ENCODE results near the gene LCA5L.

Gene LCA5L

DNA sequence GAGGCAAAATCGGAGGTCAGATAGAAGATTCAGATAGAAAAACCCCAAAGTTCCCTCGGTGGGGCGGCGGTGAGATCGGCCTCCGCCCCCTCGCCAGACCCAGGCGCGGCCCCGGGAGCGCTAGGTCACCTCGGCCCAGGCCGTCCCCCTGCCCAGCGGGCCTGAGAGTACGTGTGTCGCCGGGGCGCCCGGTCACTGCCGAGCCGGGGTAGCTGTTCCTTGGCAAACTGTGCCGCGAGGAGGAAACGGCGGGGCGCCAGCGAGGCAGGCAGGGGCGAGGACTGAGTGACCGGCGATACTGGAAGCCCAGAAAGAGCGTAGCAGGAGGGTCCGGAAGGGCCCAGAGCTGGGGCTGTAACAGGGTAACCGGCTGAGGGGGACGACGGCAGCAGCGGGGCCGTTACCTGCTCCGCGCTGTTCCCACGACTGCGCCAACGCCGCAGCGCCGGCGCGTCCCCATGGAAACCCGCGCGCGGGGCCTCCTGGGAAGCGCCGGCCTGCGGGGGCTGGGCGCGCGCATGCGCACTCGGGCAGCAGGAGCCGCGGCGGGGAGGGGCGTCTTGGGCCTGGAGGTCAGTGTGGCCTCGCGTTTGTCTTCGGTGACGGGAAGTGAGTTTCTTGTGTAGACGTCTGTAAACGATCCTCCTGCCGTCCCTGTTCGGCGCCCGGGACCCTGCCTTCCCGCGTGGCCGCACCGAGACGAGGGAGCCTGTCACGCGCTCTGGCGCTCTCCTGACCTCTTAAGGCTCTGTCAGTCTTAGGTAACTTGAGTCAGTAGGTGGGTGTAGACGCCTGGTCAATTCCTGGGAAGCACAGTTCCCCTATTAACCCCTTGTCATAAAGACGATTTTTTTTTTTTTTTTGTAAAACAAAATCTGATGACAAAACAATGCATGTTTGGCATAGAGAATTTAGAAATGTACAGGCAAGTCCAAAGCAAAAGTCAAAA, at the start of gene LCA5L:
LCA5L (minus strand) TSS at position 458 of the 949 bp plus-strand sequence. CDS start 17,285 bp downstream, outside the sequence.
- peak; percentile 87 for DNase-seq (ENCODE audit: low spot score)

DNA sequence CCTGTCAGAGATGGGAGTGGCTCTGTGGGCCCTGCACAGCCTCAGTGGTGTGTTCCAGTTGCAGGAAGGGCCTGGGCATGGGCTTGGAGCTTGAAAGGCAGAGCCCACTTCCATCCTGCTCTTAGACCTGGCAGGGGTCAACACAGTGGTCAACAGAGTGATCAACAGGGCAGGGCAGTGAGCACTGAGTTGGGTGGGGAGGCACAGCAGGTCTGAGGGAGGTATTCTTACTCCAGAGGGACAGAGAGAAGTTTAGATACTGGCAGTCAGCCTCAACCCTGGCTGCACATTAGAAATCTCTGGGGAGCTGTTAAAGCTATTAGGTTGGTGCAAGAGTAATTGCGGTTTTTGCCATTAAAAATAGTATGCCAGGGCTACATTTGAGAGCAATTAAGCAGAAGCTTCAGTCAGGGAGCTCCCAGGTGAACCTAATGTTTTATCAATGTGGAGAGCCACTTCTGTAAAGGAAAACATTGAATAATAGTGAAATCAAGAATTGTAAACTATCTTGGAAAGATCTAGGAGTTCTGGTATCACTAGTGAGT, 43.9 kb upstream of the LCA5L start:
- DNase-seq (ENCODE audit: low spot score) = no peak

DNA sequence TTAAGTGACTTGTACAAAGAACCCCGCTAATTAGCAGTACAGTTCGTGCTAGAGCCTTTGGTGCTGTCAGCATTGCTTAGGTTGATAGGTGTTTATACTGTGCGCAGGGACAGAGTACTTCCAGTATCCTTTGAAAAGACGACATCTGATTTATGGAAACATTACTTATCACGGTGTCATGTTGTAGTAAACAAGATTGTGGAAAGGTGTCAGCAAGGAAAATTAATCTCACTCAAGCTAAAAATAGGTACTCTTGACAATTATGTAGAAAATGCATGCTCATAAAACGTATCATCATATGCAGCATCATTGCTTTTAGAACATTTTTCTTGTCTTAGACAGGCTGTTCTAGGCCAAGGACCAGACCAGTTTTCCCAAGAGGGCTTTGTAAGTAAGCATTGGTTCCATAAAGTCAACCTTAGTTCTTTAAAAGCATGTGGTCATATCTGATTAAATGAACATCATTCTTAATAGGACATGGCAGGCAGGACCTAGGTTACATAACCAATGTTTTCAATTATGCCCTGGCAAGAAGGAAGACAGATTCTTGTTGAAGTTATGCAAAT, 39.2 kb upstream of the LCA5L start:
- DNase-seq (ENCODE audit: low spot score) = no peak

DNA sequence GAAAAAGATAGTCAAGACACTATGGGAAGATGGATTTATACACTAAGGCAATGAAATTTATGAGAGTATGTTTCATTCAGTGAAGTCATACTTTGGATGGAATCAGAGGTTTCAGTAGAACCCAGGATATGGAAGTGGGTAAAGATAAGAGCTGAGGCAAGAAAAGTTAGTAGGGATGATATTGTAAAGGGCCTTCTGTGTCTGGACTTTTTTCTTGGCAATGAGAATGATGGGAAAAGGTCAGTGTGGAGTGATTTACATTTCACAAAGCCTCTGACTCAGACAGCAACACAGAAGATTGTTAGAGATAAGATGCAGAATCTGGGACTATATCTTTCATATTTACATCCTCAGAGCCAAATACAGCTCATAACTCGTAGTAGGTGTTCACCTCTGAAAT, 38.3 kb upstream of the LCA5L start:
- DNase-seq (ENCODE audit: low spot score) = no peak

DNA sequence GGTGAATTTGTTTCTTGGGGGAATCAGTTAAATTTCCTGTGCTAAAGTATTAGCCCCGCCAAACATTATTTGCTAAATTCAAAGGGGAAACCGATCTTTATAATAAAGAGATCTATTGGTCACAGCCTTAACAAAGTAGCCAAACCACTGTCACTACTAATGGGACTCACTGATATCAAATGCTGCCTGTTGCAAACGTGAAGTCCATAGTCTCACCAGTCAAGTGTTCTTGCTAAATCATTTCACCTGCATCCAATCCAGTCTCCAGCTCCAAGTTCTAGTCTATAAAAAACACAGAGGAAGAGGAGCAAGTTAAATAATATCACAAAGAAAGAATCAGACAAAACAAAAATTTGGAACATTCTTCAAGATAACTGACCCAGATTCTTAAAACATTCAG, 36.3 kb upstream of the LCA5L start:
- DNase-seq (ENCODE audit: low spot score) = no peak

DNA sequence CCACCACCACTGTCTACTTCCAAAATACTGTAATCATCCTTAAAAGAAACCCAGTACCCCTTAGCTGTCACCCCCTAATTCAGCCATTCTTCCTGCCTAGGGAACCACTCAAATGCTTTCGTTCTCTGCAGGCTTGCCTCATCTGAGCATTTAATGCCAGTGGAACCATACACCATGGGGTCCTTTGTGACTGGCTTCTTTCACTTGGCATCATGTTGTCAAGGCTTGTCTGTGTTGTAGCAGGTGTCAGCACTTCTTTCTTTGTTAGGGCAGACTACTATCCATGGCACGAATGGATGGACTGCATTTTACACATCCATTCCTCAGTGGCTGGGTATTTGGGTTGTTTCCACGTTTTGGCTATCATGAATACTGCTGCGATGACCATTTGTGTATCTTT, 34.7 kb upstream of the LCA5L start:
- DNase-seq (ENCODE audit: low spot score) = no peak

DNA sequence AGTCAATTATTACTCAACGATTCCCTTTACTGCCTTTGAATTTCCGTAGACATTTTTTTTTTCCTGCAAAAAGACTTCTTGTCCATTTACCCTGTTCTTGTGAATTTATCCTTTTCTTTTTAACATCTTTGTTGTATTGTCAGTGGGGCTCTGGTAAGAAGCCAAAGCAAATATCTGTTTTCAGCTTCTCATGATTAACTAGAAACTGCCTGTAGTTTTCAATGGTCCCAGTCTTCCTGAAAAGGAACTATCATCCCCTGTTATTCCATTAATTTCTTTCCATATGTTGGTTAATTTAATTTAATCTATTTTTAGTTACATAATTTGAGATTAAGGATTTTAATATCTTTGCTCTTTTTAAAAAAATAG, 34.2 kb upstream of the LCA5L start:
- DNase-seq (ENCODE audit: low spot score) = no peak

DNA sequence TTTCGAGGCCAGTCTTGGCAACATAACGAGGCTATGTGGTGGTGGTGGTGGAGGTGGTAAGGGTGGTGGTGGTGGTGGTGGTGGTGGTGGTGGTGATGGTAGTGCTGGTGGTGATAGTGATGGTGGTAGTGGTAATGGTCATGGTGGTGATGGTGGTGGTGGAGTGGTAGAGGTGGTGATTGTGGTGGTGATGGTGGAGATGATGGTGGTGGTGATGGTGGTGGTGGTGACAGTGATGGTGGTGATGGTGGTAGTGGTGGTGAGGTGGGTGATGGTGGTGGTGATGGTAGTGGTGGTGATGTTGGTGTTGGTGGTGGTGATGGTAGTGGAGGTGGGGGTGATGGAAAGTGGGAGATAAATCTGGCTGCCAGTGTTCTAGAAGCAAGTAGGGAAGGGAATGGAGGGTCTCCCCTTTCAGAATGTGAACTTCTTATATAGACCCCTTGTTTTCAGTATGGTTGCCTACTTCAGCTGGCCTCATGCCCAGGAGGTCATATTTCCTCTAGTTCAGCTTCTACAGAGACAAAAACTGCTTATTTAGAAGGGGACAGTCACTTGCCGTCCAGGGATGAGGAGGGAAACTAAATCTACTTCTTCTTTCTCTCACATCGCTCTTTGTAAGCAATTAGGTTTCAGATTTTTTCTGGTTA, 33.7 kb upstream of the LCA5L start:
- DNase-seq (ENCODE audit: low spot score) = no peak

DNA sequence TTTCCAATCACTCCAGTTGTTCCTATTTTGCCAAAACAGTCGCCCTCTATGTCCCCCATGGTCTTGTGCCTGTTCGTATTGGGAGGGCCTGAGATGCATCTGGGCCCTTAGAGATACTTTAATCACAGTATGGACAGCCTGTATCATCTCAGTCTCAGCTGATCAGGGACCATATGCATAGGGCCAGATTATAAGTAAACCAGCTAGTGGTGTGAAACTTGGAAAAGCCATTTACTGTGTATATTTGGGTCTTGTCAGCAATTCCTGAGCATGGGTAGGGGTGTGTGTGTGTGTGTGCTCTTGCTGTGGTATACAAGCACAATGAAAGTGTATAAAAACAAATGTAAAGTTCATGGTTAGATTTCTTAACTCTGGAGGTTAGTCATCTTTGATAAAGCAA, 29.0 kb upstream of the LCA5L start:
- DNase-seq (ENCODE audit: low spot score) = no peak

DNA sequence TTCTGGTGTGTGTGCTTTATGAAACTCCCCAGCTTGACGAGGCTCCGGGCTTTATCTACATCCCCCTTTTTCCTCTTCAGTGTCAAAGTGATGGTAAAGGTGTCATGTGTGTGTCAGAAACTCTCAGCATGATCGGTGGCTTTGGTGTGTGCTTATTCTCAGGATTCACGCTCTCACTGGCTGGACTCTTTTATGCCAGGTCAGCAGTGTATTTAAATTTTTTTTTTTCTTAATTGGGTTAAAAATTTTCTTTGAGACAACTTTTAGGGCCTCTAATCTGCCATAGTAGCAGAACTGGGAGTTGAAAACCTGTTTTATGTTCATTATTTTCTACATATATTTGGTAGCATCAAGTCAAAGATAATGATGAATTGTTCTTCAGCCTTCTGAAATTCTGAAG, 27.2 kb upstream of the LCA5L start:
- no peak for DNase-seq (ENCODE audit: low spot score)

DNA sequence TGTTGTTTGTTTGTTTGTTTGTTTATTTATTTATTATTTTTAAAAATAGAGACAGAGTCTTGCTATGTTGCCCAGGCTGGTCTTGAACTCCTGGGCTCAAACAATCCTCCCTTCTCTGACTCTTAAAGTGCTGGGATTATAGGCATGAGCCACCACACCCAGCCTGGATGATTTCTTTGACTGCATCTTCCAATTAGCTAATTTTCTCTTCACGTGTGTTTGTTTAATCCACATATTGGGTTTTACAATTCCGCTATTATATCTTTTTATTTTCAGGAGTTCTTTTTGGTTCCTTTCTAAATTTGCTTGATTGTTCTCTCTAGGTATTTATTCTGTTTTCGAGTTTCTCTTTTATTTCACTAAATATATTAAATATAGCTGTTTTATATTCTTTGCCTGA, 26.0 kb upstream of the LCA5L start:
- DNase-seq (ENCODE audit: low spot score) = no peak

DNA sequence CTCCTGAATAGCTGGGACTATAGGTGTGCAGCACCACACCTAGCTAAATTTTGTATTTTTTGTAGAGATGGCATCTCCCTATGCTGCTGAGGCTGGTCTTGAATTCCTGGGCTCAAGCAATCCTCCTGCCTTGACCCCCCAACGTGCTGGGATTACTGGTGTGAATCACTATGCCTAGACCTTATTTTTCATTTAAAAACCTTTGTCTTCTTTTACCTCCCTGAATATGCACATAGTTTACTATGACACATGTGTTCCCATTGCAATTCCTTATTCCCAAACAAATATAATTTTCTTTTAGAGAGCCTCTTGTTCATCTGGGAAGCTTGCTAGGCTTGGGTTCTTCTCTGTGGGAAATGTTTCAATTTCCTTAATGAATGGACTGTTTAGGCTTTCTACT, 23.0 kb upstream of the LCA5L start:
- DNase-seq (ENCODE audit: low spot score) = no peak

DNA sequence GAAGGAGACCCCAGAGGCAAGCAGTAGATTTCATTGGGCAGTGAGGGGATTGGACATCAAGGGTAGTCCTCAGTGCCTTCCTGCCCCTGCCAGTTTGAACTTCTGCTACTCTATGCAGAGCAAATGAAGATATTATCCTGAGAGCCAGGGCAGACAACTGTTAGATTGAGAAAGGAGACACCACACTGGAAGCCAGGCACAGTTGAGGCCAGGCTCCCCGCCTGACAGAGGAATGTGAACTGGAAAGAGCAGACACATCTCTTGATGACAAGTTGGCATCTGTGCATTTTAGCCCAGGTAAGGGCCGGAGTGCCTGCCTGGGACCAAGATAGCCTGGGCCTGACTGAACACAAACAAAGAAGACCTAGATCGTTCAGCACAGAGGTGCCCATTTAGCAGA, 22.2 kb upstream of the LCA5L start:
- no peak for DNase-seq (ENCODE audit: low spot score)

DNA sequence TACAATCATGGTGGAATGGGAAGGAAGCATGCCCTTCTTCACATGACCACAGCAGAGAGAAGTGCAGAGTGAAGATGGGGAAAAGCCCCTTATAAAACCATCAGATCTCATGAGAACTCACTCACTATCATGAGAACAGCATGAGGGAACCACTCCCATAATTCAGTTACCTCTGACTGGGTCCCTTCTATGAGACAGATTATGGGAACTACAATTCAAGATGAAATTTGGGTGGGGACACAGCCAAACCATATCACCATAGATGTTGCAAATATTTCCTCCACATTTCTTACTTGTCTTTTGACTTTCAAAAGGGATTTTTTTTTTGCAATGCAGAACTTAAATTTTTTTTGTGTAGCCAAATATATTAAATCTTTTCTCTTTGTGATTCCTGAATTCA, 21.0 kb upstream of the LCA5L start:
- DNase-seq (ENCODE audit: low spot score) = no peak

DNA sequence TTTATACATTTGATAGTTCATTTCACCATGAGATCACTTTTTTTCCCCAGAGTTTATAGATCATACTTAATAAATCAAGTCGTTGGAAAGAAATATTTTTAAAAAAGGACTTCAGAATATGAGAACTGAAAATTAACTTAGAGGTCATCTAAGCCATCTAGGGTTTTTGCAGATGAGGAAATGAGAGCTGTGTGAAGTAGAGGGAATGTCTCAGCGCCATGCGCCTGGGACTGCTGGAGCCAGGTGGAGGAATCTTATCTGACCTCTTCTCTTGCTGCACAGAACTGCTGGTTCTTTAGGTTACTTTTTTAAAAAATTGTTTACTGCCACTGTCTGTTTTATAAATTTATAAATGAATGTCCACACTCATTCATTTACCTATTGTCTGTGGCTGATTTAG, 17.7 kb upstream of the LCA5L start:
- DNase-seq (ENCODE audit: low spot score) = no peak

DNA sequence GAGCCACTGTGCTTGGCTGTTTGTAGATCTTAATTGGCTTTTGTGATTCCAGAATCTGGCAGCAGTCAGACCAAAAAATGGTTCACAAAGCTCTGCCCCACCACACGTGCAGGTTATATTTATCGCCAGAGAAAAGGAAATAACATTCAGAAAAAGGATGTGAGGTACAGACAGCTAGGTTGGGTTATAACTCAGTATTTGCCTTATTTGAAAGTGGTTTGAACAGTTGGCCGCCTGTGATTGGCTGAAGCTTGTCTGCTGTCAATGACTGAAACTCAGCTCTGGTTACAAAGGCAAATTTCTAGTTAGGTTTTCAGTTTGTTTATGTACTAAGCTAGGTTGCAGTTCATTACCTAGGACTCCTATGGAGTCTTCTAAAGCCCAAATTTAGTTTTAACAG, 15.8 kb upstream of the LCA5L start:
- DNase-seq (ENCODE audit: low spot score) = no peak

DNA sequence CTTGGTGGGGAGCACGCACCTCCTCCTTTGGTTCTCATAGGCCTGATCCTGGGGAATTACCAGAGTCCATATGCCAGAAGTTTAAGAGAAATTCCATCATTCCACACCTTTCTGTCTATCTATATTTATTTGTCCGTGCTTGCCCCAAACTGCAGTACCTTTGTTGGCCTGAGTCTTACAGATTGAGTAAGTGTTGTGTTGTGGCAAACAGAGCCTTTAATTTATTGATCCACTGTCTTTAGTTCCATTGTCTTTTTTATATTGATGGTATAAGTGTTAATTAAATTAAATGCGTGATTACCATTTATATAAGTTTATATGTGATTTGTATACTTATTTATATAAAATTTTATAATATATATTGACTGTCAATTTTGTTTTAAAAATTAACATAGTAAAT, 11.1 kb upstream of the LCA5L start:
- no peak for DNase-seq (ENCODE audit: low spot score)

DNA sequence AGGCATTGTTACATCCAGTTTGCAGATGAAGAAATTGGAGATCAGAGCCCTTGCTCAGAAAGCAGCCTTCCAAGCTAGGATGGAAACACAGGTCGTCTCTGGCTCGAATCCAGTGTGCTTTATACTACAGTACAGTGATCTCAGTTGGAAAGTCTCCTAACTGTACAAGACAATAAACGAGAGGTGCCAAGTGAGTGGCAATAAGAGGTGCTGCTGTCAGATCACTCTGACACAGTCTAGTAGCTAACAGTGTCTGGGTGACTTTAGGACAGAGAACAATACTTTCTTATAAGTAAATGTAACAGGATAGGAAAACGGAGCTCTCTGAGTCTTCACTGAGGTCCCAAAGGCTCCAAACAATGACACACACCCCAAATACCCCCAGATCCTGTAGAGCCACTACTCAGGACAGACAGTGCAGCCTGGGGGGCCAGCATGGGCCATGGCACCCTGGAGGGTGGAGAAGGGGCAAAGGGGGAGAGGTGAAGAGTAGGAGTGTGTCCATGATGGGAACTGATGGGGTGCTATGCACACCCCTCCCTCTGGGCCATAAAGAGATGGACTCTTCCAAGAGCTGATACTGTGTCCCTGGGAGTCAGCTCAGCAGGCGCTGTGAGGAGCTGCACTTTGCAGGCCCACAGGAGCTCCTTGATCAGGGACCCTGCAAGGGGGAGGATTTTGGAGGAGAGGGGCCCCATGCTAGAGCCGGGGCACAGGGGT, 9.5 kb upstream of the LCA5L start:
- DNase-seq (ENCODE audit: low spot score) = no peak

DNA sequence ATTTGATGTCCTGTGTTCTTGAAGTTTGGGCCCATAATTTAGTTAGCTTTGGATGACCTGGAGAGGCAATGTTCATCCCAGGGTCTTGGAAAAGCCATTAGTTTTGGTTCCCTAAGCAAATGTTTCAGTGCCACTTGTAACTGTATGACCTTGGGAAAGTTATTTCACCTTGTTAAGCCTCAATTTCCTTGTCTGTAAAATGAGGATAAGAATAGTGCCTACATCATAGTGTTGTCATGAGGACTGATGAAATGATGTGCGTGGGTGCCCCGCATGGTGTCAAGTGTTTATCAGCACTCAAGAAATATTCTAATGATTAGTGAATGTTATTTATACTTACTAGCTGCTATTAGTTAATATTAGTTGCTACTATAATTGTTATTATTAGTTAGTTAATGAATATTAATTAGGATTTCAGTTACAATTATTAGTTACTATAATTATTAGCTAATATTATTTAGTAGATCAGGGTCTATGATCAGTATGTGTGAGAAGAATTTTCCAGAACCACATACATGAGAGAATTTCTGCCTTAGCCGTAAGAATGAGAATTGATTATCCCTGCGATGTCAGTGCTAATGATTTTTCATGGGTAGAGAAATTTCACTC, 8.1 kb upstream of the LCA5L start:
- DNase-seq (ENCODE audit: low spot score) = no peak

DNA sequence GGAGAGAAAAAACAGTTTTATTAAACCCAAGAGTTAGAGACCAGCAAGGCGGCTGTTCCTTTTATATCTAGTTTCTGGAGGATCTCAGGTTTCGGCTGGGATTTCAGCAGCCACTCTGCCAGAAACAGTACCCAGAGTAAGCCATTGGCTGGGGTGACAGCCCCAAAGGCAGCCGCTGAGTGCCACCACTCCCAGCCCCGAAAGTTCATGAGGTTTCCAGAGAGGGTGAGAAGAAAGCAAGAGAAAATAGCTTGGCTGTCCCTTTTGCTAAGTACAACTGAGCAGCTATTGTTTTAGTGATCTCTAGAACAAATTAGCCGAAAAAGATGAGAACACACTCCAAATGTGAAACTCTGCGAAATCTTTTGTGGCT, 7.4 kb upstream of the LCA5L start:
- peak; percentile 78 for DNase-seq (ENCODE audit: low spot score)

DNA sequence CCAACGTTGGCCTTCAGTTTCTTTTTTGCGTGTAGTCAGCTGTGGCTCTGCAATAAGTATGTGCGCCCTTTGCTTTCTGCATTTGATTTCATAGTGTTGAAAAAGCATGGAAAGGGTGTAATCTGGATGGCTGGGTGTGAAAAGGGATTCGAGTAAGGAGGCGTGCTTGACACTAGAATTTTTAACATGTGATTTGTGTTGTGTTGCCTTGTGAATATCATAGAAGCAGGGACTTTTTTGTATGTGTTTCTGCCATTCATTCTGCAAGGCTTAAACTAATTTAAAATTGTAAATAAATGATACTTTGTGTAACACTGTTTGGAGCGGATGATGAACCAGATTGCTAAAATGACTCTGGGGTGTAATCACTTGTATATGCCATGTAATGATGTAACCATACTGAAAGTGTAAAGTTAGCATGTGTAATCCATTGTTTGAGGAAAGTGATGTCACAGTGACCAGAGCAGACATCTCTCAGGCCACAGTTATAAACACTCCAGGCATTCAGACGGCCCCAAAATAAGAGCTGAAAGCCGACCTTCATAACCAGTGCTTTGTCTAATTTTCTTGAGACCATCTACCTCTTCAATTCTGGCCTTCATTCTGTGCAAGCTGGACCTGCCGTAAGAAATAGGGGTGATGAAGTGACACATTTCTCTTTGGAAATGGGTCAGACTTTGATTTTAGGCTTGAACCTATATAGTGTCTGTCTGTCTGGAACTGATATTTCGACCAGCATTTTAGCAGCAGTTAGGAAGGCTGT, 6.8 kb upstream of the LCA5L start:
- peak; percentile 90 for DNase-seq (ENCODE audit: low spot score)
